A673 (cell line): ENCODE results near the gene MBNL2.

Experiments
- EZH2 ChIP-seq: fragments of 200-600 bp; sonication (generic); IDR thresholded peaks from 2 replicates; pipeline ENCODE4 v1.6.1; 2017; ENCODE audit warnings: borderline replicate concordance, low read depth, mild to moderate bottlenecking, mixed read lengths, antibody characterized with exemption, low read length; ENCODE audit not compliant: poor library complexity, severe bottlenecking
- TF ChIP-seq, protein P1 (sequence below): fragments of 300-800, 200-600 bp; sonication (generic); conservative IDR thresholded peaks from 2 replicates; pipeline ENCODE4 v1.5.1; 2017; ENCODE audit warnings: low read depth, mild to moderate bottlenecking, antibody characterized with exemption, low read length, moderate library complexity, mixed read lengths

DNA sequence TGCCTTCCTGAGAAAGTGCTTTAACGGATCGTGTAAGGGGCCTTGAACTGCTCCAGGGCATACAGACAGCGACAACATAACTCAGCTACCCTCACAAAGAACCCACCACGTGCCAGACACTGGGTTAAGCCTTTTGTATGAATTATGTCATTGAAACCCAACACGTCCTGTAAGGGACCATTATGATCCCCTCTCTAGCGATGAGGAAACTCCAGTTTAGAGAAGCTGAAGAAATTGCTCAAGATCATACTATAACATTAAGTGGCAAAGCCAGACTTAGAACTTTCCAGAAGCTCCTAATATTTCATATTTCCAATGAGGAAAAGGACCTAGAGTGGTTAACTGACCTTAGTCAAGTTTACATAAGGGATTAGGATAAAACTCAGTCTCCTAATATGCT lies 154.8 kb downstream of the MBNL2 start:
- TF ChIP-seq EZH2 = no peak
- TF ChIP-seq, protein P1, sequence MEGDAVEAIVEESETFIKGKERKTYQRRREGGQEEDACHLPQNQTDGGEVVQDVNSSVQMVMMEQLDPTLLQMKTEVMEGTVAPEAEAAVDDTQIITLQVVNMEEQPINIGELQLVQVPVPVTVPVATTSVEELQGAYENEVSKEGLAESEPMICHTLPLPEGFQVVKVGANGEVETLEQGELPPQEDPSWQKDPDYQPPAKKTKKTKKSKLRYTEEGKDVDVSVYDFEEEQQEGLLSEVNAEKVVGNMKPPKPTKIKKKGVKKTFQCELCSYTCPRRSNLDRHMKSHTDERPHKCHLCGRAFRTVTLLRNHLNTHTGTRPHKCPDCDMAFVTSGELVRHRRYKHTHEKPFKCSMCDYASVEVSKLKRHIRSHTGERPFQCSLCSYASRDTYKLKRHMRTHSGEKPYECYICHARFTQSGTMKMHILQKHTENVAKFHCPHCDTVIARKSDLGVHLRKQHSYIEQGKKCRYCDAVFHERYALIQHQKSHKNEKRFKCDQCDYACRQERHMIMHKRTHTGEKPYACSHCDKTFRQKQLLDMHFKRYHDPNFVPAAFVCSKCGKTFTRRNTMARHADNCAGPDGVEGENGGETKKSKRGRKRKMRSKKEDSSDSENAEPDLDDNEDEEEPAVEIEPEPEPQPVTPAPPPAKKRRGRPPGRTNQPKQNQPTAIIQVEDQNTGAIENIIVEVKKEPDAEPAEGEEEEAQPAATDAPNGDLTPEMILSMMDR = no peak
